Sciatic nerve (tissue), 2 donors: ENCODE measurements around the gene FBLN5. TPM values are rescaled to one million over a fixed set of nuclear protein-coding genes. Genes with fewer than 3 reads are reported as not detected.

Experiments
- ATAC-seq: fragments of 200-7000 bp; cut with Tn5 transposase; one replicate; pipeline ENCODE4 v1.9.1; 2020; ENCODE audit warnings: mild to moderate bottlenecking, moderate library complexity
- DNase-seq: peaks from one replicate; pipeline ENCODE4 v3.0.0-alpha.2; 2020; ENCODE audit warnings: low spot score
- intact Hi-C: fragments of 100-400 bp; cut with DNase I; formaldehyde crosslinking; loops from one replicate; pipeline ENCODE4 v1.14.2; 2022
- total RNA-seq: library from RNA; stranded (reverse); fragmentation: NEBNext Ultra II Directional; extraction: Animal tissue kit (Norgen Biotek cat#: 25700); gene quantifications from one replicate; pipeline ENCODE4 v1.2.1, GENCODE V29; 2021
- donor health status: DM: no; HTN: no; CAD: no.
- donor health status: DM: no; HTN: no; CAD: no.

Gene FBLN5
- total RNA-seq, 1 donor from 2014 or later, result 172 TPM

DNA sequence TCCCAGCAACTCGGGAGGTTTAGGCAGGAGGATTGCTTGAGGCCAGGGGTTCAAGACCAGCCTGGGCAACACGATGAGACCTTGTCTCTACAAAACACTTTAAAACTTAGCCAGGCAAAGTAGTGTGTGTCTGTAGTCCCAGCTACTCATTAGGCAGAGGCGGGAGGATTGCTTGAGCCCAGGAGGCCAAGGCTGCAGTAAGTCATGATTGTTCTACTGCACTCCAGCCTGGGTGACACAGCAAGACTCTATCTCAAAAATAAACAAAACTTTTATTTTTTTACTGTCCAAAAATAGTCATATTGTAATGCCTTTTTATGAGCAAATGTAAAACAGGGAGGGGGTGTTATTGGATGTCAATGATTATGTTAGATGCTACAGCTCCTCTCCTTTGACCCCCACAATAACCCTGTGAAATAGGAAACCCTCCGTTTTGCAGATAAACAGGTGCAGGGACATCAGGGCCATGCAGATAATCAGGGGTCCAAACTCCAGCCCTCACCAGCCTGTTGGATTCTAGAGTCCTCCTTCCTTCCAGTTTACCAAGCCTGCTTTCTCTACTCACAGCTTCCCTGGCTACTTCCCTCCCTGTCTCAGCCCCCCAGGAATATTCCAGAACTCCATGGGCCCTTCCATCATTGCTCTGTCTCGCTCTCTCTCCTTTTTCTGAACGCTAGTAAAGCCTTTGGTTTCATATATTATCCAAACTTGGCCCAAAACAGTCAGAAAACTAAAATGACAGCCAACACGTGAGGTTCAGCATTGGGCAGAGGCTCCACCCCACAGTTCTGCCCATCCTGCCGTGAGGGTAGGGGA lies 5.9 kb upstream of the FBLN5 start:
- DNase-seq (no peak), ATAC-seq (no peak)
- intact Hi-C loops, result no loop called here

DNA sequence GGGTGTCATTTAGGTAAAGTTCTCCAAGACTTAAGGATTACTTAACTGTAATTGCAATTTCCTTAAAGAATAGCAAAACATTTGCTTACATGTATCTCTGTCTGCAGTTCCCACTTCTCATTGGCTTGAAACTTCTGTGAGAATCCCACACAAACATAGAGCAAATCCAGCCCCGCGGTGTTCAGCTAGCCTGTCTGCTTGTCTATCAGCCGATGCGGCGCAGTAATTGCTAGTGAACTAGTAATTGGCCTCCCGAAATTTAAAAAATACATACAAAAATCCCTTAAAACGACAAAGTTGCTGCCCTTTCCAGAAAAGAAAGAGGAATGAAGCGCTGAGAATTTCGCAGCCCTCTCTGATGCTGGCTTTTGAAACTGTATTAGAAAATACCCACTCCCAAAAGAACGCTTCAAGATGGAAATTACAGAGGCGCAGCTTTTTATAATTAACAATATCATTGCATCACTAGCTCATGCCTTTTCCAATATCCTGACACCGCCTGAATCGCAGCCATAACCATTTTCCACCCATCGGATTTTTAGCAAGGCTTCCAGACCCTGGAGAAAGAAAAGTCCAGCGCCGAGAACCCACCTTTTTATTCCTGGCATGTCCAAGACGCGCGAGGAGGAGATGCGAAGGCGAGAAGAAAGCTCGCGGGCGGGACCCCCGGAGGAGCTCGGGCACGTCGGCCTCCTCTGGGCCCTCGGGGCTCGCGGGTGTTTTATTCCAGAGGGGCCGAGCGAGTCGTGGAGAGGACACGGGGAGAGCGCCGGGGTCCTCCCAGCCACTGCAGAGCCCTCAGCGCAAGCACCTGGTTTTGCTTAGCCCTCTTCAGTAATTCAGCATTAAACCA lies 646 bp downstream of the FBLN5 start:
- DNase-seq (no peak), ATAC-seq (peak; percentile 59)
- intact Hi-C loops, result loop anchor here (10.0 kb wide), 1 partner anchor 52 kb away; no protein-coding TSS in a partner anchor

DNA sequence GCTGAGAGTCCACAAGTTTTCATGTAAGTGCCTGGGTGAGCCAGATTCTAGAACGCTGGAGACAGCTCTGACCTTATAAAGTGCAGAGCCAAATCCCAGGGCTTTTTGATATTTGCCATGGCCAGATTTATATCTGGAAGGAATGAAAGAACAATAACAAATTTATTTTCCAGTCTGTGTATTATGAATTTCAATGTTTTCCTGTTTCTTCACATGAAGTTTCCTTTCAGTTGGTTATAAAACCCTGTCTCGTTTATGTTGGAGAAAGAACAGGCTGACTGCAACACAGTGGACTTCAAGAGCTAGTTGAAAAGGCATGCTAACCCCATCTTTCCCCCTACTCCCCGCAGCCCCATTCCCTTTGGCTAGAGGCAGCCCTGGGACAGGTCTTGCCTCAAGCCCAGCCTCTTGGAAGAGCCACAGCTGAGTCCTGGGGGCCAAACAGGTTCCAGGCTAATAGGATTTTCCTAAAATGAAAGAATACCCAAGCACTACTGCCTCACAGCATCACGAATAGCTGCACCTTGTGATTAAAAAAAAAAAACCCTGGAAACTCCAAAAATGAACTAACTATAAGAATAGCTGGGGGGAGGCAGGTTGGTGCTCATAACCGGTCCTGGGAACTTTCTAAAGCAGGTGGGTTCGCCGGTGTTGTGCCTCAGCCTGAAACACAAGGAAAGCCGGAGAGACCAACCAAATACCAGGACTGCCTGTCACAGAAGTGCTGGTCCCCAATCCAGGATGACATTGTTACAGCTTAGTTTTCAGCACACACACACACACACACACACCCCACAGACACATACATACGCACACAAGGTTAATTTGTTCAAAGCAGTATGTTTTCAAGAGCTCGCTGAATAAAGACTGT lies 1.5 kb downstream of the FBLN5 start:
- peak; percentile 23 for ATAC-seq
- no peak for DNase-seq
- intact Hi-C loops, result loop anchor here (10.0 kb wide), 1 partner anchor 51 kb away; no protein-coding TSS in a partner anchor

DNA sequence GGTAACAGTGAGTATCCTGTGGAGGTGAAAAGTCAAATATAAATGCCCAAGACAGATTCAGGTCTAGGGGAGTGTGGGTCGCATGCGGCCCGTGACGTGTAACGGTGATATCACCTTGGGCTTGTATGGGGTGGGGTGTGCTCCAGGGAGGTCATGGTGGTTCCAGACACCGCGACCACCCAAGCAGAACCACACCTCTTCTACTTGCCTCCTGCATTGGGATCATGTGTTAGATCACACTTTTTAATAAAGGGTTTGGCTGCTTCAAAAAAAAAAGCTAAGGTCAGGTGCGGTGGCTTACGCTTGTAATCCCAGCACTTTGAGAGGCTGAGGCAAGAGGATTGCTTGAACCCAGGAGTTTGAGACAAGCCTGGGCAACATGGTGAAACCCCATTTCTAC lies 4.5 kb downstream of the FBLN5 start:
- ATAC-seq, result no peak
- intact Hi-C loops, result loop anchor here (10.0 kb wide), 1 partner anchor 48 kb away; no protein-coding TSS in a partner anchor
- no peak for DNase-seq

DNA sequence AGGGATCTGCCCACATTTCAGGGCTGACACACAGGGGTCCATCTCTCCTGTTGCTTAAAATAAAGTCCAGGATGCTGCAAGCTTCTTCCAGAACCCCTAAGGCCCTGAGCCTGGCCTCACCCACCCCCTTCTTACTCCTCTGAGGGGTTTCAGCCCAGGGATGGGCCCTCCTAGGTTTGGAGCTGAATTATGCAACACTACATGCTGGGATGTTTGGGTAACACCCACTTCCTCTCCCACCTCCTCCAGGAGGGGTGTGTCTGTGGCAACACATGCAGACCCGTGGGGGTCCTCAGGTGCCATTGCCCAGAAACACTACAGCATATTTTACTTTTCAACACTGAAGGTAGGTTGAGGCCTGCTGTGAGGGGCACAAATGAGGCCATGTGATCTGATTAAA lies 5.4 kb downstream of the FBLN5 start:
- DNase-seq (no peak), ATAC-seq (no peak)
- intact Hi-C loops, result loop anchor here (10.0 kb wide), 1 partner anchor 47 kb away; no protein-coding TSS in a partner anchor

DNA sequence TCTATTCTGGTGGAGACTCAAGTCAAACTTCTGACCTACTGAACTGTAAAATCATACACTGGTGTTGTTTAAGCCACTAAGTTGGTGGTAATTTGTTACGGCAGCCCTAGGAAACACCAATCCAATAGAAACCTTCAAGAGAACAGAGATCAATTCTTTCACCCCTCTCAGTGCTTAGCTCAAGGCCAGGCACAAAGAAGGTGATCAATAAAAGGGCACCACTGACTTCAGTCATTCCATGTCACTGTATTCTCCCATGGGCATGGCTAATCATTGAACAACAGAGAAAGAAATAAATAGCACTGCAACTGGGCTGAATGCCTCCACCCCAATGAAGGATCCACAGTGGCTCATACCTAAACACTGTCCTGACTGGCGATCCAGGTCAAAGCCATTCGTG lies 7.3 kb downstream of the FBLN5 start:
- intact Hi-C loops, result loop anchor here (10.0 kb wide), 1 partner anchor 45 kb away; no protein-coding TSS in a partner anchor
- ATAC-seq (no peak), DNase-seq (no peak)

DNA sequence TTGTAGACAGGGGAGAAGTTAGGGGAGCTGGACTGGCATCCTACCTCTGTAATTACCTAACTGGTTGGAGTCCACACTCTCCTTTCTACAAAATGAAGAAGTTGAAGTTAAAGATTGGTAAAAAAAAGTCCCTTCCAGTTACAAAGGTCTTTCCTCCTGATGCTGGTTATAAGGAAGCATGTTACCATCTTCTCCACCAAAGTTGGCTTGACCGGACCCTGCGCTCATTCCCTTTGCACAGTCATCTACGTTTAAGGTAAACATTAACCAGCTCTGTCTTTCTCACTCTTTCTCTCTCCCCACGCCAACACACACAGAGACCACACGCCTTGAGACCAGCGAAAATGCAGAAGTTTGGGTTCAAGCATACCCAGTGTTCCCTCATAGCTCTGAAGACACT lies 11.9 kb downstream of the FBLN5 start:
- intact Hi-C loops, result no loop called here

DNA sequence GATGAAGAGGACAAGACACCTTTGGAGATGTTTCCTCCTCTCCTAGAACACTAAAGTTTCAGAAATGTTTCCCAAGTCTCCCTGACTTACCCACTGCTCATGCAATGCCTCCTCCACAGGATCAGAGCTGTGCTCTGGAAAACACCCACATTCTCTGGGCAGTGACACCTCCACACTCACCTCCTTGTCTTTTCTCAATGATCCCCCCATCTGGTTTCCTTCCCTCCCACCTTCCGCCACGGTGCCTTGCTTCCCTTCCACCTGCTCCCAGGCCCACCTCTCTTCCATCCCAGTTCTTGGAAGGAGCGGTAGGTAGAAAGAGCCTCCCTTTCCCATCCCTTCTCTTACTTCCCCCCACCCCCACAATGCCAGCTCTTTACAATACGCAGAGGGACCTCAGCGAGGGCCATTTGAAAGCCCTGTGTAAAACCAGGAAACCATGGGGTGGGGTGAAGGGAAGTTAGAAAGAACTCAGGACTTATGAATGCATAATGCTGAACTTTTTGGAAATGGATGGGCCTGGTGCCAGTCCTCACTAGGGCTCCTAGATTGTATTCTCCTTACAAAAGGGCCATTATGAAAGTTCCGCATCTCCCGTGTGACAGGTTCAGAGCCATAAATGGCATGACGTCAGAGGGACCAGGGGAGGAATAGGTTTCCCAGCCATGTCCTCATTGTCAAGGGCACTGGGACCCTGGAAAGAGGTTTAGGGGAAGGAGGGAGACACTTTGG lies 12.8 kb downstream of the FBLN5 start:
- DNase-seq (no peak), ATAC-seq (peak; percentile 41)
- intact Hi-C loops, result no loop called here

More for the DNA sequence above, 11.9 kb downstream of the FBLN5 start:
- DNase-seq (no peak), ATAC-seq (no peak)

DNA sequence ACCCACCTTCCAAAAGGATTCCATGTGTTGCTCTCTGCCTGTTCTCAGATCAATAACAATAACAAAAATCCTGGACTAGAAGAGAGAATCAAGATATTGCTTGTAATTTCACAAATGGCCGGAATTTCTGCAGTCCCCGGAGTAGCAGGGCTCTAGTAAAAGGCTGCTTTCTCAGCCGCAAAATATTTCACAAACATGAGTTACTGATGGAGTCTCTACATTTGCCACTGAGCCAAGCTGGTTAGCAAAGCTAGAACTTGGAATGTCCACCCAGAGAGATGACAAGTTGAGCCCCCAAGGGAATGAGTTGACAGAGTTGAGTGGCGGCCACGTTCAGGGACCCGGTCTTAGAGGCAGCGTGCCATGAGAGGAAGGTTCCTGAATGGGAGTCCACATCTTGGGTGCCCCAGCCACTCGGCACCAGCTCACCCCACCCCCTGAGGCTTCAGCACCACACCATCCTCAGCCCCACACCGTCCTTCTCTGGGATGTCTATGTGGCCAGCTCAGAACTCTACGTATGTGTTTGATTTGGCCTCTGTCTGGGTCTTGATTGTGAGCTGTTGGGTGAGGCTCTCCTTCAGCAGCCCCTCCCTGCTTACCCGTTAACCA lies 15.9 kb downstream of the FBLN5 start:
- DNase-seq (no peak), ATAC-seq (peak; percentile 24)
- intact Hi-C loops, result no loop called here

DNA sequence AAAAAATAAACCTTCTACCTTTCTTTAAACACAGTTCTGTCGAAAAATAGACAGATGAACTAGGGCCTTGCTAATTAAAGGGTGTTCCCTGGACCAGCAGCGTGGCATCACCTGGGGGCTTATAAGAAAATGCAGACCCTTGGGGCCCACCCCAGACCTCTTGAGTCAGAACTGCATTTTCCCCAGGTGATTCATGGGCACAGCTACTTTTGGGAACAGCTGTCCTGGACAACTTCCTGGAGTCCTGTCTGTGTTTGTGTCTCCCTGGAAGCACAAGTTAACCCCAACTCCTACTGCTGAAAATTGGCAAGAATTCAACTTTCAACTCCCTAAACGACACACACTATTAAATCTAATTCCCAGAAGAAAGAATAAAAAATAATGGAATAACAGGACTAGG lies 17.8 kb downstream of the FBLN5 start:
- ATAC-seq (no peak), DNase-seq (no peak)
- intact Hi-C loops, result no loop called here

DNA sequence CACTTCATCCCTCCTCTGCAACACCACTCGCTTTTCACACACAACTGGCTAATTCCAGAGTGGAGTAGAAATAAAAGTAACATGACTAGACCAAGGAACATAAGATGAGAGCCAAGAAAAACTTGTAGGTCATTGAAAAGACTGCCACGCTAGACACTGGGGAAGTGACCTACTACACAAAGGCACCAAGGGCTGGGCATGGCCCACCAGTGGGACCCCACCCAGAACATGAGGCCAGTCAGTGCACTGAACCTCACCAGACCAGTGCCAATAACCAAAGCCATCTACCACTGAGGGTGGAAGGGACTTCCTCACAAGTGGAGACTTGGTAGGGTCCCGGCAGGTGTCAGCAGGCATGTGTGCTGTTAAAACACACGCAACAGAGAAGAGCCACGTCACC lies 19.7 kb downstream of the FBLN5 start:
- DNase-seq (no peak), ATAC-seq (no peak)
- intact Hi-C loops, result loop anchor here (2.0 kb wide), 1 partner anchor 77 kb away; no protein-coding TSS in a partner anchor

DNA sequence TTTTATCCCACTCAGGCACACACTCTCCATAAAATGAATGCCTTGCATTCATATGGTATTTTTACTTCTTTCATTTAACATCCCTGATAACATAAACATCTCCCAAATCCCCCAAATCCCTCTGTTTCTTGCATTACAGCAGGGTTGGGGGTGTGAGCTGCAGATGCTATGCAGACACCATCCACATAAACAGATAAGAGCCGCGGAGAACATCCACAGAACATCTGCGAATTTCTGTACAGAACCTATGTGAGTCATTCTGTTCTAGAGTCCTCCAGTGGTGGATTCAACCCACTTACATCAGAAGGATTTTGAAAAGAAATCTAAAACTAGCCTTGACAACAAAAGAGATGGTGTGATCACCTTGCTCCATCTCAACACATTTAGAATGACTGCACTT lies 20.3 kb downstream of the FBLN5 start:
- intact Hi-C loops, result loop anchor here (2.0 kb wide), 1 partner anchor 78 kb away; no protein-coding TSS in a partner anchor
- DNase-seq, result no peak

DNA sequence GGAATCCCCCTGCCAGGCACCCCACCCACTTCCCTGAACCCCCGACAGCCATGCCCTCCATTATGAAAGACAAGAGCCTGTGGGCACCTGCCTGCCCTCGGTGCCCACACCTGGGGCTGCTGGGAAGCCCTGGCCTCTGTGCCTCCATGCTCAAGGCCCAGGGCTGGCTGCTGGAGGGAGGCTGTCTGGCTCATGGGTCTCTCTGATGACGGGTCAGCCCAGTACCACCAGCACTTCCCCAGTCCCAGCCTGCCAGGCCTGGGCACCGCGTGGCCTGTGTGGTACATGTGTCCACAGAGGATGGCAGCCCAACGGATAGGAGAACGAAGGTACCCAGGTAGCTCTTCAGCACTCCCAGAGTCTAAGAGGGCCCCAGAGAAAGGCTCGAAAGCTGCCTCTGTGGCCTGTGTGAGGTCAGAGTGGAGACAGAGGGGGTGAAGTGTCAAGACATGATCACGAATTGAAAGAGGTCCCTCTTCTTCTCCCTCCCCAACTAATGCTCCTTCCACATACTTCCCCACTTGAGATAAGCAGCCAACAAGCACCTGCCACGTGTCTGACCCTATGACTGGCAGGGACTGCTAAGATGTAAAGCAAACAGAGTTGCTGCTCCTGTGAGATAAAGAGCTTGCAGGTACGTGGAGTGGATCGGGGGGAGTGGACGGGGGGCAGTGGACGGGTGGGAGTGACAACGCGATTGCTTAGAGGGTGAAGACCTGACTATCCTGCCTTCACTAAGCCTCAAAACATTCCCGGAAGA lies 21.2 kb downstream of the FBLN5 start:
- intact Hi-C loops, result loop anchor here (2.0 kb wide), 1 partner anchor 78 kb away; no protein-coding TSS in a partner anchor
- no peak for ATAC-seq
- DNase-seq, result no peak

More for the DNA sequence above, 20.3 kb downstream of the FBLN5 start:
- ATAC-seq, result no peak

DNA sequence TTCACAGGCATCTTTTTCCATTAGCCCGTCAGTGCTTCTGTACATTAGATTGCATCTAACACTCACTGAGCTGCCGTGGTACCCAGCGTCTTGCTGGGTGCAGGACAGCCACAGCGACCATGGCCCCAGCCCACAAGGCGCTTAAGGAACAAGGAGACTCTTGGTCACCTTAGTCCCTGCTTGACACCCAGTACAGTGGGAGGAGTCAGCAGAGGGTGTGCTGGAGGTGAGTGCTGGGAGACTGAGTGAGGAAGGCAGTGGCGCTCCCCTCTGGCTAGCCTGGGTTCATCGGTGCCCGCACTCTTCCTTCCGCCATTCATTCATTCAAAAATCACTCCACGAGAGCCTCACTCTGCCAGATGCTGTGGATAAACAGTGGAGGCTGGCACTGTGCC lies 21.8 kb downstream of the FBLN5 start:
- intact Hi-C loops, result loop anchor here (2.0 kb wide), 1 partner anchor 79 kb away; no protein-coding TSS in a partner anchor
- ATAC-seq (no peak), DNase-seq (no peak)

DNA sequence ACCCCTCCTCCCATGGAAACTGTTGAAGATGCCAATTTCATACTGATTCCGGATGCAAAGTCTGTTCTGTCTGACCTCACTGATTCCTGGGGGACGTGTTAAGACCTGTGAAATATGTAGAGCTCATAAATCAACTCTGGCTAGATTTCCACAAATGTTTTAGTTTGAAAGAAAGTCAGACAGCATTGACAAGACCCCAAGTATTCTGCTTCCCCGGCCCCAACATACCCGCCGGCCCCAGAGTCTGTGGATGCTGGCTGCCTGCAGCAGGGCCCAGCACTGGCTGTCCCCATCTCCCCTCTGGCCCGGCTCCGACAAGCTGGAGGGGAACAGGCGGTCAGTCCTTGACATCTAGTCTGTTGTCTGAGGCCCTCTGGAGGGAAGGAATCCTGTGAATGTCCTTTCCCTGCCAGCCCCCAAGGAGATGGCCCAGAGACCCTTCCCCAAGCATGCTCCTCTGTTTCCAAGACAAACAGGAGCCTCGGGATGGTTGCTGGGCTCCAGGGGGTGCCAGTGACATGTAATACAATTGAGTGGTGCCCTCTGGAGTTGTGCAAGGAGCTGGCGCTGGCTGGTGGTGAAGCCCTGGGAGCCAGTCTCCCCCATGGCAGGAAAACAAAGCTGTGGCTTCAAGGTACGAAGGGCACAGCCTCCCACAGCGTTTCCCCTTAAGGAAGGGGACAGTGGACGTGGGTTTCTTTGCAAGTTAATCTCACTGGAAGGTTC lies 22.3 kb downstream of the FBLN5 start:
- intact Hi-C loops, result no loop called here
- ATAC-seq, result peak; percentile 25

DNA sequence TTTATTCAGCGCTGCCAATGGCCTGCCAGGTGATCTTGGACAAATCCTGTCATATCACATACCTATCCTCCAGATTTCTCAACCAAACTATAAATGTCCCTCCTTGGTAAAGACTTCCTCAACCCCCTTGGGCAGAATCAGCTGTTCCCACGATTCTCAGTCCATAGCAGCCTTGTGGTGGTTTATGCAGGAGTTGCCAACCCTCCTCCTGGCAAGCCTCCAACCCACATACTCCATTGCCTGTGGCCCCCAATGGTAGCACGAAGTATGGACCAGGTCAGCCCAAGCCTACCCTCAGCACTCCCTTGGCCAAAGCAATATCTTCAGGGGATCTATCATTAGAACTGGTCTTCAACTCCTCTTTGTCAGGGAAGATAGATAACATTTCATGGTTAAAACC lies 27.0 kb downstream of the FBLN5 start:
- ATAC-seq, result peak; percentile 4
- DNase-seq, result no peak
- intact Hi-C loops, result no loop called here

More for the DNA sequence above, 22.3 kb downstream of the FBLN5 start:
- no peak for DNase-seq
